GM18511 (cell line): Measurements from ENCODE around the gene KRT33A.
"Not testable (repeated sequence)": the region's sequence is repeated elsewhere in the genome, so short reads cannot be mapped to it uniquely, and the experiment has no call there.

Experiments
- ATAC-seq: cut with Tn5 transposase; IDR thresholded peaks from one replicate; pipeline ENCODE4 v1.9.1; 2021; ENCODE audit warnings: mild to moderate bottlenecking, moderate library complexity; ENCODE audit not compliant: unreplicated experiment

KRT33A gene

GRCh38 chr17:41350381-41350878 is at the start of gene KRT33A:
TSS of gene KRT33A (minus strand) at chr17:41350828. CDS start at chr17:41350767, 61 bp downstream.
- not testable (repeated sequence) for ATAC-seq

GRCh38 chr17:41396996-41397660 is 46.5 kb upstream of the KRT33A start, which contains the start of gene KRT31:
TSS of gene KRT31 (minus strand) at chr17:41397608. CDS start at chr17:41397539, 69 bp downstream.
- no peak for ATAC-seq

- ATAC-seq, result no peak
These were observed 45.7 kb upstream of the KRT33A start for GRCh38 chr17:41396340-41396739.

GRCh38 chr17:41395611-41396010 is 45.0 kb upstream of the KRT33A start:
- ATAC-seq, result no peak

- ATAC-seq, result not testable (repeated sequence)
These were observed 44.4 kb upstream of the KRT33A start for GRCh38 chr17:41395044-41395443.

GRCh38 chr17:41394254-41394996 is 43.8 kb upstream of the KRT33A start:
- ATAC-seq, result no peak

- ATAC-seq, result no peak
These were observed 43.2 kb upstream of the KRT33A start for GRCh38 chr17:41393826-41394225.

- no peak for ATAC-seq
These were observed 42.7 kb upstream of the KRT33A start for GRCh38 chr17:41393294-41393693.

- no peak for ATAC-seq
These were observed 41.6 kb upstream of the KRT33A start for GRCh38 chr17:41392278-41392677.

- no peak for ATAC-seq
These were observed 40.9 kb upstream of the KRT33A start for GRCh38 chr17:41391535-41391934.

- no peak for ATAC-seq
These were observed 39.8 kb upstream of the KRT33A start for GRCh38 chr17:41390411-41390938.

GRCh38 chr17:41387670-41388069 is 37.0 kb upstream of the KRT33A start:
- no peak for ATAC-seq

GRCh38 chr17:41386227-41386626 is 35.6 kb upstream of the KRT33A start:
- no peak for ATAC-seq

- no peak for ATAC-seq
These were observed 33.1 kb upstream of the KRT33A start for GRCh38 chr17:41383690-41384089.

- ATAC-seq, result no peak
These were observed 31.8 kb upstream of the KRT33A start for GRCh38 chr17:41382394-41382793.

- not testable (repeated sequence) for ATAC-seq
These were observed 31.3 kb upstream of the KRT33A start, which contains the start of gene KRT34 for GRCh38 chr17:41381943-41382342. TSS of gene KRT34 (minus strand) at chr17:41382306. CDS start at chr17:41382246, 60 bp downstream.

- not testable (repeated sequence) for ATAC-seq
These were observed 29.5 kb upstream of the KRT33A start for GRCh38 chr17:41380091-41380490.

GRCh38 chr17:41377546-41377945 is 26.9 kb upstream of the KRT33A start:
- no peak for ATAC-seq

GRCh38 chr17:41369713-41370112 is 19.1 kb upstream of the KRT33A start, which contains the start of gene KRT33B:
TSS of gene KRT33B (minus strand) at chr17:41369813. CDS start at chr17:41369750, 63 bp downstream.
- no peak for ATAC-seq

GRCh38 chr17:41369023-41369422 is 18.4 kb upstream of the KRT33A start:
- ATAC-seq, result no peak

- ATAC-seq, result no peak
These were observed 16.9 kb upstream of the KRT33A start for GRCh38 chr17:41367426-41368075.
